ENCODE data around the gene CALR3. TPM values are rescaled to one million over a fixed set of nuclear protein-coding genes. Genes with fewer than 3 reads are reported as not detected.

CALR3 gene
- total RNA-seq, 6 experiments from 2014 or later = not detected

DNA sequence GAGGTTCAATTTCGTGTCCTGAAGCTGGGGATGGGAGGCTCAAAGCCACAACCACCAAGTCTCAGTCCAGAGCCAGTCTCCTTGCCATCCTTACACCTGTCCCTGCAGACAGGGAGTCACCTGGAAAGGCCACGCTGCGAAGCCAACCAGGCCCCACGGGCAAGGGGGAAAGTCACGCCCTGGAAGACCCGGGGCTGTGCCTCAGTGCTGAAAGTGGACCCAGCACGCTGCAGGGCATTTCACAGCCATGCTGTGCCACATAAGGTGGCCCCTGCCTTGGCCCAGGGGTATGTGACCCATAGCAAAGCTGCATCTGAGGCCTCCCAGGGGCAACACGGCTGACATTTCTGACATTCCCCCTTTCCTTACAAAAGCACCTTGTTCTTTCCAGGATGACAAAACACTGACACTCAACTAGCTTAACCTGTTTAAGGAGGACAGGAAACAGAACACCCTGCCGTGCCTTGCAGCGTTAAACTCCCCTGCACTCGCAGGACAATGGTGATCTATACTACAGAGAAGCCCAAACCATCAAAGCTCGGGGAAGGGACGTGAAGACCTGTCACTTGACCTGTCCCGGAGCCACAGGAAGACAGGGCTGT is 31.5 kb upstream of the CALR3 start:
- Mint-ChIP-seq H3K4me1 (ENCODE audit: low read depth) (no peaks in the 10 kb centered on the region), H3K4me3 (no peak overlapping the region), H3K9me3 (no peaks in the 10 kb centered on the region), H3K27me3 (ENCODE audit: insufficient read depth) (no peaks in the 10 kb centered on the region), H3K36me3 (ENCODE audit: low read depth) (peaks cover 18% of the 10 kb centered on the region), H3K27ac (no peak overlapping the region)
- TF ChIP-seq, protein P1, sequence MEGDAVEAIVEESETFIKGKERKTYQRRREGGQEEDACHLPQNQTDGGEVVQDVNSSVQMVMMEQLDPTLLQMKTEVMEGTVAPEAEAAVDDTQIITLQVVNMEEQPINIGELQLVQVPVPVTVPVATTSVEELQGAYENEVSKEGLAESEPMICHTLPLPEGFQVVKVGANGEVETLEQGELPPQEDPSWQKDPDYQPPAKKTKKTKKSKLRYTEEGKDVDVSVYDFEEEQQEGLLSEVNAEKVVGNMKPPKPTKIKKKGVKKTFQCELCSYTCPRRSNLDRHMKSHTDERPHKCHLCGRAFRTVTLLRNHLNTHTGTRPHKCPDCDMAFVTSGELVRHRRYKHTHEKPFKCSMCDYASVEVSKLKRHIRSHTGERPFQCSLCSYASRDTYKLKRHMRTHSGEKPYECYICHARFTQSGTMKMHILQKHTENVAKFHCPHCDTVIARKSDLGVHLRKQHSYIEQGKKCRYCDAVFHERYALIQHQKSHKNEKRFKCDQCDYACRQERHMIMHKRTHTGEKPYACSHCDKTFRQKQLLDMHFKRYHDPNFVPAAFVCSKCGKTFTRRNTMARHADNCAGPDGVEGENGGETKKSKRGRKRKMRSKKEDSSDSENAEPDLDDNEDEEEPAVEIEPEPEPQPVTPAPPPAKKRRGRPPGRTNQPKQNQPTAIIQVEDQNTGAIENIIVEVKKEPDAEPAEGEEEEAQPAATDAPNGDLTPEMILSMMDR (IDR thresholded peaks at IDR 0.05) = no peak
- DNase-seq = no peak

DNA sequence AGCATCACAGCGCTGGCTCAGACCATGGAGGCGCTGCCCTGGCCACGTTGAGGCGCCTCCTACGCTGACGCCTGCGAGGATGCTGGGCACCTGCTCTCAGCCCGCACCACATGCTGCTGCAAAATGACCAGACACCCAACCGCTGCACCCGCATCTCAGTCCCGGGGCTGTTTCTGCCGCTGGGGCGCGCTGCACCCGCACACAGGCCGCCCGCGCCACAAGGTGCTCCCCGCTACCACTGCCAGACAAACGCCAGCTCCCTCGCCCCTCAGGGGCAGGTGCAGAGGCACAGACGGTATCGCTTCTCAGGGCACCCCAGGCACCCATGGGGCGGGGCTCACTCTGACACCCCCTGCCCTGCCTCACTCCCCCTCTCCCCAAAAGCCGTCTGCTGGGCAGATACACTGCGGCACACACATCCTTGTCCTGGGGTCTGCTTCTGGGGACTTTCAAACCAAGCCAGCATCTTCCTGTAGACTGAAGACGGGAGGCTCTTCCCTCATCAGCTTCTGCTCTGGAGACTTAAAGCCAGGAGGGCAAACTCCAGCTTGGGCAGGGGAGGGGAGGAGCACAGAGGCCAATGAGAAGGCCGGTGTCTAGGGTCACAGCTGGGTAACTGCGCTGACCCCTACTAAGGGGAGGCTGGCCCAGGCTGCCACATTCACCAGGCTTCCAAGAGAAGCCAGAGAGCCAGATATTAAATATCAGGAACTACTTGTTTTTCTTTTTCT is 29.9 kb upstream of the CALR3 start:
- Mint-ChIP-seq H3K27me3 (ENCODE audit: insufficient read depth) (no peaks in the 10 kb centered on the region), H3K9me3 (no peaks in the 10 kb centered on the region), H3K4me3 (no peak overlapping the region), H3K4me1 (ENCODE audit: low read depth) (no peaks in the 10 kb centered on the region), H3K36me3 (ENCODE audit: low read depth) (peaks cover 19% of the 10 kb centered on the region), H3K27ac (no peak overlapping the region)
- no peak for DNase-seq
- TF ChIP-seq, protein P1 (IDR thresholded peaks at IDR 0.05) = no peak

DNA sequence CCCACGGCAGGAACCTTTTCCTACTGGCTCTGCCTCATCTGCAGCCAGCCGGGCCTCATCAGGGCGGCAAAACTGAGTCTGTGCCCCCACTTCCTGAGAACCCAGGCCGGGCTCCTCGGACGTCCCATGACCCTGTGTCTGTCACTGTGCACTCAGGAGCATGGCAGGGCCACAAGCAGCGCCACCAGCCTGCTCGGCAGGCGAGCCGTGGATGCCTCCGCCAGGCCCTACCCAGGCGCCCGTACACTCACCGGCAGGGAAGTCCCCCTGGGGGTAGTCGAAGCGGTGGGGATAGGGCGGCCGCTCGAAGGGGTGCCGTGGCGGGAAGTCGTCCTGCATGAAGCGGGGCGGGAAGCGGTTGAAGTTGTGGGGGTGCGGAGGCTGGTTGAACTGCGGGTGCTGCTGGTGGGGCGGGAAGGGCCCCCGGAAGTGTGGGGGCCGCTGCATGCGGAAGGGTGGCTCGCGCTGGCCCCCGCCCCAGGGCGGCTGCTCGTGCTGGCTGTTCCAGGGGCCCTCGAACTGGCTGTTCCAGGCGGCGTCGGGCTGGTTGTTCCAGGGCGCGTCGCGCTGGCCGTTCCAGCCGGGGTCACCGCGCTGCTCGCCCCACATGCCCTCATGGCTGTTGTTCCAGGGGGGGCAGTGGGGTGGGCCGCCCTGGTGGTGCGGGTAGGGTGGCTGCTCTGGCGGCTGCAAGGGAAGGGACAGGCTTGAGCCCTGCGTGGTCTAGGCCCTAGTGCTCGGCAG is 29.2 kb upstream of the CALR3 start:
- Mint-ChIP-seq H3K27ac (no peak overlapping the region), H3K4me1 (ENCODE audit: low read depth) (no peaks in the 10 kb centered on the region), H3K36me3 (ENCODE audit: low read depth) (peaks cover 21% of the 10 kb centered on the region), H3K9me3 (no peaks in the 10 kb centered on the region), H3K27me3 (ENCODE audit: insufficient read depth) (no peaks in the 10 kb centered on the region; the same call in 1 of the 2 replicates), H3K4me3 (no peak overlapping the region)
- DNase-seq = no peak
- TF ChIP-seq, protein P1 (IDR thresholded peaks at IDR 0.05) = no peak

DNA sequence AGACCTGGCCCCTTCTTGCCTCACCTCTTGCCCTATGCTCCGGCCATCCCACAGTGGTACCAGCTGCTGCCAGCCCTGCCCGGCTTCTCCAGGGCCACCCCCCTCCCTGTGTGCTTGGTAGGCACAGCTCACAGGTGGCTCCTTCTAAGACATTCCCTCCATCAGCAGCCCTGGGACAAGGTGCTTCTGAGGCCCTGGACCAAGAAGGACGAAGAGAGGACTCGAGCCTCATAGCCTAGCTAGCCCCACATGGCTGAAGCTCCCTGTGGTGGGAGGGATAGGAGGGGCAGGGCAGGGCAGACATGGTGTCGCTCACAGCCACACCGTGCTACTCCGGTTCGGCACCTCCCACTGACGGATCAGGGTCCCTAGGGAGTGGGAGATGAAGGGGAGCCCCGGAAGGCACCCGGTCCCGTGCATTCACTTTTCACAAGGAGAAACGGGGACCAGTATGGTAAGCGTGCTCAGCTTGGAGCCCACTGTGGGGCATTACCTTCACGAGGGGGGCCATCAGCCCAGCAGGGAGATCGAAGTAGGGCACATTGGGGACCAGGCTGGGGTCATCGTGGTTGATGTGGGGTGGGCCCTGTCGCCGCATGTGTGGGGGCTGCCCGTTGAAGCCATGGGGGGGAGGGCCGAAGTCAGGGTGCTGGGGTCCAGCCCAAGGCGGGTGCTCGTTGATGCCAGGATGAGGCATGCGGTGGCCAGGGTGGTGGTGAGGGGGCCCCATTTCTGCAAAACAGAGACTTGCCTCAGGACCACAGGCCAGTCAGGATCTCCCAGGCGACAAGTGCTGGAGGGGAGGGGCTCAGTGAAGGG is 26.8 kb upstream of the CALR3 start:
- Mint-ChIP-seq H3K9me3 (no peaks in the 10 kb centered on the region), H3K27me3 (ENCODE audit: insufficient read depth) (peaks cover 3% of the 10 kb centered on the region), H3K4me3 (no peak overlapping the region), H3K27ac (no peak overlapping the region), H3K36me3 (ENCODE audit: low read depth) (peaks cover 38% of the 10 kb centered on the region), H3K4me1 (ENCODE audit: low read depth) (no peaks in the 10 kb centered on the region)
- DNase-seq = no peak
- TF ChIP-seq, protein P1 (IDR thresholded peaks at IDR 0.05) = no peak

DNA sequence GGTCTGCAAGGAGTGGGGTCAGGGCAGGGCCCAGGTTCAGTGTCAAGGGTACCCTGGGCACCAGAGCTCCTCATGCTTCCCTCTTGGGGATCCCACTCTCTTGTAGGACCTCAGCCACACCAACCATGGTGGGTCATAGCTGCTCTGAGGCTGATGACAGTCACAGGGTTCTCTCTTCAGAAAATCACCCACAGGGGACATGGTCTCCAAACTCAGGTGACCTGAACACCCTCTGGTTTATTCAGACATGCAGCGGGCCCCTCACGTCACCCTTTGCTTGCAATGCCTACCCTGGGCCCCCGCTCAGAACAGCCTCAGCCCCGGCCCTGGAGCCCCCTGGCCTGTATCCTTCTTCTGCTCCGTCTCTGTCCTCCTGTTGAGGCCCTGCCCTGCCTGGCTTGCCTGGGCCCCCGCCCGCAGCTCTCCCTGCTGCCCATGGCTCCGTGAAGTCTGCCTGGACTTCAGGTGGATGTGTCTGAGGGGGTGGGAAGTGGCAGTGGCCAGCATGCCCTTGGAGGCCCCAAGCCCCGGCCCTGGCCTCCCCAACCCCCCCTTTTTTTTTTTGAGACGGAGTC is 25.8 kb upstream of the CALR3 start:
- Mint-ChIP-seq H3K27me3 (ENCODE audit: insufficient read depth) (peaks cover 3% of the 10 kb centered on the region), H3K4me3 (no peak overlapping the region), H3K4me1 (ENCODE audit: low read depth) (no peaks in the 10 kb centered on the region), H3K36me3 (ENCODE audit: low read depth) (peaks cover 37% of the 10 kb centered on the region), H3K9me3 (no peaks in the 10 kb centered on the region), H3K27ac (no peak overlapping the region)
- TF ChIP-seq, protein P1 (IDR thresholded peaks at IDR 0.05) = no peak
- DNase-seq = no peak

Measured in HFFc6 (cell line).